Activated naive CD4-positive, alpha-beta T cell treated with anti-CD3 and anti-CD28 coated beads for 36 hours (primary cell): ENCODE results near the gene DCHS2. TPM values are rescaled to one million over a fixed set of nuclear protein-coding genes. Genes with fewer than 3 reads are reported as not detected.
A peak's percentile ranks its signal among the peaks of the same experiment; 100 is the strongest.

Experiments
- CTCF ChIA-PET: fragments of 350-600 bp; sonication (Branson Sonifier 250); formaldehyde crosslinking; loops from one replicate; lab custom pipeline; 2021; ENCODE audit warnings: antibody characterized with exemption; lab: Charles Lee
- DNase-seq: peaks from one replicate; pipeline ENCODE4 v3.0.0-alpha.2; 2020
- H3K27ac Mint-ChIP-seq: one replicate; pipeline ENCODE4 v1.8.0; 2021; ENCODE audit warnings: mild to moderate bottlenecking, mixed read lengths
- H3K27me3 Mint-ChIP-seq: one replicate; pipeline ENCODE4 v1.8.0; 2021; ENCODE audit warnings: low read depth, mixed read lengths
- H3K36me3 Mint-ChIP-seq: one replicate; pipeline ENCODE4 v1.8.0; 2021; ENCODE audit warnings: low read depth, mixed read lengths
- H3K4me1 Mint-ChIP-seq: one replicate; pipeline ENCODE4 v1.8.0; 2021; ENCODE audit warnings: low read depth, mixed read lengths
- H3K4me3 Mint-ChIP-seq: one replicate; pipeline ENCODE4 v1.8.0; 2021; ENCODE audit warnings: mild to moderate bottlenecking, moderate library complexity, mixed read lengths
- H3K9me3 Mint-ChIP-seq: one replicate; pipeline ENCODE4 v1.8.0; 2021; ENCODE audit warnings: mixed read lengths
- intact Hi-C: fragments of 100-400 bp; cut with micrococcal nuclease; formaldehyde crosslinking; loops from one replicate; pipeline ENCODE4 v1.15.1; 2023
- total RNA-seq, 2 experiments: library from RNA; stranded (reverse); gene quantifications; one replicate each; pipeline ENCODE4 v1.2.3, GENCODE V29; 2021

DCHS2 gene
- total RNA-seq, 2 experiments from 2014 or later: not detected

DNA sequence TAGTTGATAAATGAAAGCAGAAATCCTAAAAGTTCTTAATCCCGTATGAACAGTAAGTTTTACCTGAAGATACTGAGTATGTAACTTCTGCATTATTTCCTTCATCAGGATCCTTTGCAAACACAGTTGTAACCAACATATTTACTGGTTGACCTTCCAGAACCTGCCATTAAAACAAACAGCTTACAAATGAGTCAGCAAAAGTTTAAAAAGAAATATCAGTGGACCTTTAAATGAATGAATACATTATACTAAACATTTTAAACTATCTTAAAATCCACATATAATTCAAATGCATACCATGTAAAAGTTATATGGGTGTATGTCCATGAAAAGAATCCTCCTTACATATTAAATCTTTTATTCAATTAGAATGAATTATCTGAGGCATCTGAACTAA is 163.6 kb downstream of the DCHS2 start:
- DNase-seq: no peak
- peaks cover 6% of the 10 kb centered on the region for H3K4me1 Mint-ChIP-seq
- H3K27ac Mint-ChIP-seq: no peak overlapping the region
- intact Hi-C loops: no loop called here
- no peak overlapping the region for H3K4me3 Mint-ChIP-seq
- peaks cover 30% of the 10 kb centered on the region for H3K27me3 Mint-ChIP-seq
- no peaks in the 10 kb centered on the region for H3K36me3 Mint-ChIP-seq
- CTCF ChIA-PET: no interaction called here
- H3K9me3 Mint-ChIP-seq: no peaks in the 10 kb centered on the region

DNA sequence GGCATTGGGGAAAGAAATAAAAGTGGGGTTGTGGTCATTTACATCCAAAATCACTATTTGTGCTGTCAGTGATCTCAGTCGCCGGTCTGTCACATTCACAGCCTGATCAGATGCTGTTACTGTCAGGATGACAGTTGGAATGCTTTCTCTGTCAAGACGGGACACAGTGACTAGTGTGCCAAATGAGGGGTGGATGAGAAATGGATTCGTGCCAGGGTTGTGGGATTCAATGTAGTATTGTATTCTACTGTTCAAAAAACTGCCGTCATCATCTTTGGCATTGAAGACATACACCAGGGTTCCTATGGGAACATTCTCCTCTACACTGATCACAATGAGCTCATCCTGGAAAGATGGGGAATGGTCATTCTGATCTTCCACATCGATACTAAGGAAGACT is 171.1 kb downstream of the DCHS2 start:
- no peak overlapping the region for H3K4me3 Mint-ChIP-seq
- CTCF ChIA-PET: no interaction called here
- no peaks in the 10 kb centered on the region for H3K36me3 Mint-ChIP-seq
- H3K9me3 Mint-ChIP-seq: peaks cover 6% of the 10 kb centered on the region
- intact Hi-C loops: no loop called here
- H3K27me3 Mint-ChIP-seq: peaks cover 36% of the 10 kb centered on the region
- H3K27ac Mint-ChIP-seq: no peak overlapping the region
- H3K4me1 Mint-ChIP-seq: no peaks in the 10 kb centered on the region
- no peak for DNase-seq

DNA sequence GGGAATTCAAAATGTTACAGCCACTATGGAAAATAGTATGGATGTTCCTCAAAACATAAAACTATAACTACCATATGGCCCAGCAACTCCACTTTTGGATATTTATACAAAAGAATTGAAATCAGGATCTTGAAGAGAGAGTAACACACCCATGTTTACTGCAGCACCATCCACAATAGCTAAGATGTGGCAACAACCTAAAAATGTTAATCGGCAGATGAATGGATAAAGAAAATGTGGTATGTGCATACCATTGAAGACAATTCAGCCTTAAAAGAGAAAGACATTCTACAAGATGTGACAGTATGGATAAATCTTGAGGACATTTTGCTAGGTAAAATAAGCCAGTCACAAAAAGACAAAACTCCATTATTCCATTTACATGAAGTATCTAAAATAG is 171.9 kb downstream of the DCHS2 start:
- no peak for DNase-seq
- peaks cover 6% of the 10 kb centered on the region for H3K9me3 Mint-ChIP-seq
- H3K36me3 Mint-ChIP-seq: no peaks in the 10 kb centered on the region
- H3K4me1 Mint-ChIP-seq: no peaks in the 10 kb centered on the region
- no peak overlapping the region for H3K4me3 Mint-ChIP-seq
- CTCF ChIA-PET: no interaction called here
- peaks cover 32% of the 10 kb centered on the region for H3K27me3 Mint-ChIP-seq
- intact Hi-C loops: no loop called here
- no peak overlapping the region for H3K27ac Mint-ChIP-seq

DNA sequence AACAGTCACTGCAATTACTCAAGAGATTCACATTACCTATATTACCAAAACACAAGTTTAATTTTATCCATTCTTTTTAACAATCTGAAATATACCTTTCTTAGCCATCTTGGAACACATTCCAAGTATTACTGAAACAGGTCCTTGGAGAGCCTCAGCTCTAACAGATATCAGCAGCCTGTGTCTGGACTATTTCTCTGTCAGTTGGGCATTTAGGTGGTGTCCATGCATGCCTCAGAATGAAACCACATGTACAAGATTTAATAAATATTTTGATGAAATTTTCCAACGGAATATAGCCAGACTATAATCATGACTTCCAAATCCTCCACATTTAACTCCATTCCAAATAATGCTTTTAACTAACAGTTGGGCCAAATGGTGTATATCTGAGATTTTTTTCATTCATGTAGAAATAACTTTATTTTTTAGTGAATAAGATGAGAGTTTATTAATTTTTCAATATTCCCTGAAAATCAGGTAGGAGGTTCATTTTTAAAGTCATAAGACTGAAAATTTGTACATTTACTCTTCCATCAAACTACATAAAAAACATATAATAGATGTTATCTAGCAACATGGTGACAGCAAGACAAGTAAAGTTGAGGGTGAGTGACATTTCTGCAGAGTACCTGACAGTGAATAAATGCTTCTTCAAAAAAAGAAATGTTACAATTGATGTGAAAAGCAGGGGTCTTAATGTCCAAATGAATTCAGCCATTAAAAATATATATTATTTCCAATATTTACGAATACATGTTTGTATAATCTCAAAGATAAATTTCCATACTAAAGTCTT is 174.2 kb downstream of the DCHS2 start:
- DNase-seq: no peak
- Mint-ChIP-seq H3K27me3 (peaks cover 24% of the 10 kb centered on the region), H3K4me1 (no peaks in the 10 kb centered on the region), H3K9me3 (peaks cover 6% of the 10 kb centered on the region), H3K4me3 (no peak overlapping the region), H3K27ac (no peak overlapping the region), H3K36me3 (no peaks in the 10 kb centered on the region)
- intact Hi-C loops: no loop called here
- CTCF ChIA-PET: no interaction called here

GRCh38 chr4:154315741-154316140 is 175.9 kb downstream of the DCHS2 start:
- no peaks in the 10 kb centered on the region for H3K4me1 Mint-ChIP-seq
- CTCF ChIA-PET: no interaction called here
- H3K27me3 Mint-ChIP-seq: peaks cover 27% of the 10 kb centered on the region
- DNase-seq: no peak
- H3K27ac Mint-ChIP-seq: no peak overlapping the region
- peaks cover 6% of the 10 kb centered on the region for H3K9me3 Mint-ChIP-seq
- H3K4me3 Mint-ChIP-seq: no peak overlapping the region
- no peaks in the 10 kb centered on the region for H3K36me3 Mint-ChIP-seq
- intact Hi-C loops: no loop called here

DNA sequence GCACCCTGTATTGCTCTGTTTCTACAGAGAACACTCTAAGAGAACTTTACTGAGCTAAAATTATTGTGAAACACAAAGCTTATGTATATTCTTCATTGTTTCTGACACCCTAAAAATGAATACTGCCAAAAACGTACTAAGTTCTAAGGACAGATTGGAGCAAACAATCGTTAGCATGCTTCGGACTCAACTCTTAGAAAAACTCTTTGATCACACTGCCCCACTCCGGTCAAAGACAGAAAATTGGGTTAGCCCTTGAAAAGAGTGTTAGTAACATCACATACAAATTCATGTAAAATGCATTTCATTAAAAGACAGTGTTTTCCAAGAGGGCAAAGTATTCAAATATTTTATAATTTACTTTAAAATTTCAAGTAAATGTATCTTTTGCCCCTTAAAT is 177.4 kb downstream of the DCHS2 start:
- H3K4me1 Mint-ChIP-seq: no peaks in the 10 kb centered on the region
- peaks cover 18% of the 10 kb centered on the region for H3K27me3 Mint-ChIP-seq
- H3K9me3 Mint-ChIP-seq: peaks cover 6% of the 10 kb centered on the region
- CTCF ChIA-PET: no interaction called here
- no peak overlapping the region for H3K27ac Mint-ChIP-seq
- intact Hi-C loops: loop anchor here (5.0 kb wide), 1 partner anchor 527 kb away; the partner anchor contains the start of gene SFRP2
- no peaks in the 10 kb centered on the region for H3K36me3 Mint-ChIP-seq
- DNase-seq: peak; percentile 6
- no peak overlapping the region for H3K4me3 Mint-ChIP-seq

- no peak for DNase-seq
- peaks cover 12% of the 10 kb centered on the region for H3K27me3 Mint-ChIP-seq
- intact Hi-C loops: loop anchor here (5.0 kb wide), 1 partner anchor 526 kb away; the partner anchor contains the start of gene SFRP2
- no peak overlapping the region for H3K27ac Mint-ChIP-seq
- H3K4me1 Mint-ChIP-seq: no peaks in the 10 kb centered on the region
- no peaks in the 10 kb centered on the region for H3K9me3 Mint-ChIP-seq
- CTCF ChIA-PET: interaction anchor here (0.8 kb wide), 1 partner anchor 16 kb away, joined by 3 read pairs; no protein-coding TSS in a partner anchor
- H3K36me3 Mint-ChIP-seq: no peaks in the 10 kb centered on the region
- no peak overlapping the region for H3K4me3 Mint-ChIP-seq
These were observed 178.5 kb downstream of the DCHS2 start for GRCh38 chr4:154313004-154313585.

- H3K9me3 Mint-ChIP-seq: no peaks in the 10 kb centered on the region
- H3K4me1 Mint-ChIP-seq: no peaks in the 10 kb centered on the region
- CTCF ChIA-PET: no interaction called here
- no peak overlapping the region for H3K4me3 Mint-ChIP-seq
- H3K36me3 Mint-ChIP-seq: no peaks in the 10 kb centered on the region
- H3K27ac Mint-ChIP-seq: no peak overlapping the region
- DNase-seq: no peak
- H3K27me3 Mint-ChIP-seq: peaks cover 18% of the 10 kb centered on the region
- intact Hi-C loops: loop anchor here (5.0 kb wide), 1 partner anchor 525 kb away; the partner anchor contains the start of gene SFRP2
These were observed 179.4 kb downstream of the DCHS2 start for GRCh38 chr4:154312246-154312645.

DNA sequence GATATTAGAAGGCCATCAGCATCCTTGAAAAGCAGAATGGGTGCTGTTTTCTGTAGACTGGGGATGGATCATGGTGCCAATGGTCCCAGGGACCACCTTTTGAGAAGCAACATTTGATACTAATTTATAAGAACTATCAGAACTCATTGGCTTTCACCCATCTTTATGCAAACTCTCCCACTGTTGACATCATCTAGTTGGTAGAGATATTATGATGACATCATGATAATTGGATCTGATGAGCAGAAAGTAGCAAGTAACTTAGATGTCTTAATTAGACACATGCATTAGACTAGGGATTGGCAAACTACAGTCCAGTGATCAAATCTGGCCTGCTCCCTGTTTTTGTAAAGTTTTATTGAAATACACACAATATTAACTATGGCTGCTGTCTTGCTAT is 181.0 kb downstream of the DCHS2 start:
- CTCF ChIA-PET: no interaction called here
- peaks cover 16% of the 10 kb centered on the region for H3K27me3 Mint-ChIP-seq
- no peak for DNase-seq
- no peak overlapping the region for H3K27ac Mint-ChIP-seq
- no peaks in the 10 kb centered on the region for H3K9me3 Mint-ChIP-seq
- H3K36me3 Mint-ChIP-seq: no peaks in the 10 kb centered on the region
- no peak overlapping the region for H3K4me3 Mint-ChIP-seq
- no peaks in the 10 kb centered on the region for H3K4me1 Mint-ChIP-seq
- intact Hi-C loops: loop anchor here (5.0 kb wide), 1 partner anchor 523 kb away; the partner anchor contains the start of gene SFRP2

DNA sequence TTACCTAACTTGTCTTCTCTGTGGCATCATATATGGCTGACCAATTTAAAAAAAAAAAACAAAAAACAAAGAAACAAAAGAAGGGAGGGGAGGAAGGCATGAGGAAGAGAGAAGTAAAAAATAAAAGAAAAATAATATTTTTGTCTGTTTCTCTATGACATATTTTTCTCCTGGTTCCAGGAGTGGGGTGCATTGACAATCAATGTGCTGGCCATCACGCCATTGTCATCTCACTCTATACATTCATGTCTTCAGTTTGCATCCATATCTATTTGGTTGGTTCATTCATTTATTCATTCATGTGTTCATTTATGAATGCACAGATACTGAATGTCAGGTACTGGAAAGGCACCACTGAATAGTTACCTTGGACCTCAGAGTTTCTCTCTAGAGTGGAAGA is 183.4 kb downstream of the DCHS2 start:
- Mint-ChIP-seq H3K27ac (no peak overlapping the region), H3K27me3 (peaks cover 21% of the 10 kb centered on the region), H3K4me3 (no peak overlapping the region), H3K9me3 (no peaks in the 10 kb centered on the region), H3K36me3 (no peaks in the 10 kb centered on the region), H3K4me1 (no peaks in the 10 kb centered on the region)
- DNase-seq: no peak
- CTCF ChIA-PET: no interaction called here
- intact Hi-C loops: no loop called here

GRCh38 chr4:154307451-154307850 is 184.1 kb downstream of the DCHS2 start:
- peaks cover 21% of the 10 kb centered on the region for H3K27me3 Mint-ChIP-seq
- DNase-seq: no peak
- no peaks in the 10 kb centered on the region for H3K4me1 Mint-ChIP-seq
- no peak overlapping the region for H3K4me3 Mint-ChIP-seq
- no peaks in the 10 kb centered on the region for H3K9me3 Mint-ChIP-seq
- no peaks in the 10 kb centered on the region for H3K36me3 Mint-ChIP-seq
- CTCF ChIA-PET: interaction anchor here (0.6 kb wide), 1 partner anchor 297 kb away, joined by 3 read pairs; no protein-coding TSS in a partner anchor
- no peak overlapping the region for H3K27ac Mint-ChIP-seq
- intact Hi-C loops: no loop called here

GRCh38 chr4:154305616-154306015 is 186.0 kb downstream of the DCHS2 start:
- no peak for DNase-seq
- Mint-ChIP-seq H3K9me3 (no peaks in the 10 kb centered on the region), H3K27me3 (peaks cover 15% of the 10 kb centered on the region), H3K27ac (no peak overlapping the region), H3K4me1 (no peaks in the 10 kb centered on the region), H3K36me3 (no peaks in the 10 kb centered on the region), H3K4me3 (no peak overlapping the region)
- CTCF ChIA-PET: no interaction called here
- intact Hi-C loops: no loop called here

- intact Hi-C loops: no loop called here
- no peak overlapping the region for H3K27ac Mint-ChIP-seq
- peaks cover 18% of the 10 kb centered on the region for H3K27me3 Mint-ChIP-seq
- no peak overlapping the region for H3K4me3 Mint-ChIP-seq
- no peaks in the 10 kb centered on the region for H3K9me3 Mint-ChIP-seq
- H3K36me3 Mint-ChIP-seq: no peaks in the 10 kb centered on the region
- no peak for DNase-seq
- CTCF ChIA-PET: no interaction called here
- no peaks in the 10 kb centered on the region for H3K4me1 Mint-ChIP-seq
These were observed 186.9 kb downstream of the DCHS2 start for GRCh38 chr4:154304679-154305078.
